Skeletal muscle satellite cell (primary cell): ENCODE data around the gene LRRN1.
A peak's percentile ranks its signal among the peaks of the same experiment; 100 is the strongest.

Experiments used
- H3K27me3 ChIP-seq: 2 replicates; pipeline ENCODE4 v1.7.0; 2013; ENCODE audit warnings: low read length; ENCODE audit not compliant: control insufficient read depth, insufficient read depth
- H3K36me3 ChIP-seq: 2 replicates; pipeline ENCODE4 v1.7.0; 2013; ENCODE audit warnings: mild to moderate bottlenecking, control low read depth, low read length; ENCODE audit not compliant: insufficient read depth
- H3K4me1 ChIP-seq: 2 replicates; pipeline ENCODE4 v1.7.0; 2013; ENCODE audit warnings: low read length; ENCODE audit not compliant: control insufficient read depth, insufficient read depth
- H3K4me2 ChIP-seq: 2 replicates; pipeline ENCODE4 v1.7.0; 2013; ENCODE audit warnings: mild to moderate bottlenecking, low read length
- H3K4me3 ChIP-seq: 2 replicates; pipeline ENCODE4 v1.7.0; 2013; ENCODE audit warnings: low read length
- H3K9ac ChIP-seq: 2 replicates; pipeline ENCODE4 v1.7.0; 2013; ENCODE audit warnings: mild to moderate bottlenecking, low read depth, low read length, moderate library complexity
- H3K9me3 ChIP-seq: replicated peaks from 2 replicates; pipeline ENCODE4 v1.7.0; 2013; ENCODE audit warnings: mild to moderate bottlenecking, control low read depth, low read length

LRRN1 gene

DNA sequence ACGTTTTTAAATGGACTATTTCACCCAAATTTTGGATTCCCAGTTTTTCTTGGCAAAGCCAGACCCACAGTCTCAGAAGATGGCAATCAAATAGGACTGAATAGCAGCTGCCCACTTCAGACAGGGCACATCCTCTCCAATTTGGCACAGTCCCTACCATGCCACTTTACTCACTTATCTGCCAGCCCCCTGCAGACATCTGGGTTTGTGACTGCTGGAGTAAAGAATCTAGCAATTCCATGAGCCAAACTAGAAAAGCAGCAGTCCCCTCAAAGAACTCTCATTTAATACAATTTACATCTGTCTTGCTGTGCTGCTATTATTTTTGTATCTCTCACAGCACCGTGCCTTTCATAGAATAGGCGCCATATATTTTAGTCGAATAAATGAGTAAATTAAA is 16.0 kb upstream of the LRRN1 start:
- H3K4me3 ChIP-seq, result no peak overlapping the region

GRCh38 chr3:3783696-3784095 is 15.5 kb upstream of the LRRN1 start:
- Histone ChIP-seq H3K4me1 (no peaks in the 10 kb centered on the region), H3K9ac (no peak overlapping the region), H3K27me3 (no peaks in the 10 kb centered on the region), H3K9me3 (no peaks in the 10 kb centered on the region), H3K4me3 (no peak overlapping the region), H3K36me3 (no peaks in the 10 kb centered on the region), H3K4me2 (no peak overlapping the region)

More for the DNA sequence above, 16.0 kb upstream of the LRRN1 start:
- Histone ChIP-seq H3K4me2 (no peak overlapping the region), H3K27me3 (no peaks in the 10 kb centered on the region), H3K4me1 (no peaks in the 10 kb centered on the region), H3K9me3 (no peaks in the 10 kb centered on the region), H3K36me3 (no peaks in the 10 kb centered on the region), H3K9ac (no peak overlapping the region)

- H3K4me1 ChIP-seq, result no peaks in the 10 kb centered on the region
- H3K4me2 ChIP-seq, result no peak overlapping the region
- H3K36me3 ChIP-seq, result no peaks in the 10 kb centered on the region
- H3K9ac ChIP-seq, result no peak overlapping the region
- peaks cover 8% of the 10 kb centered on the region for H3K27me3 ChIP-seq
- H3K4me3 ChIP-seq, result no peak overlapping the region
- H3K9me3 ChIP-seq, result no peaks in the 10 kb centered on the region
These were observed 6.8 kb upstream of the LRRN1 start for GRCh38 chr3:3792391-3792790.

- H3K36me3 ChIP-seq, result no peaks in the 10 kb centered on the region
- H3K27me3 ChIP-seq, result peaks cover 49% of the 10 kb centered on the region
- peaks cover 20% of the 10 kb centered on the region for H3K4me1 ChIP-seq
- H3K9ac ChIP-seq, result peak overlapping the region; percentile 24
- H3K4me3 ChIP-seq, result peak overlapping the region; percentile 66
- H3K9me3 ChIP-seq, result no peaks in the 10 kb centered on the region
- peak overlapping the region; percentile 90 for H3K4me2 ChIP-seq
These were observed 559 bp upstream of the LRRN1 start for GRCh38 chr3:3798631-3799113.

DNA sequence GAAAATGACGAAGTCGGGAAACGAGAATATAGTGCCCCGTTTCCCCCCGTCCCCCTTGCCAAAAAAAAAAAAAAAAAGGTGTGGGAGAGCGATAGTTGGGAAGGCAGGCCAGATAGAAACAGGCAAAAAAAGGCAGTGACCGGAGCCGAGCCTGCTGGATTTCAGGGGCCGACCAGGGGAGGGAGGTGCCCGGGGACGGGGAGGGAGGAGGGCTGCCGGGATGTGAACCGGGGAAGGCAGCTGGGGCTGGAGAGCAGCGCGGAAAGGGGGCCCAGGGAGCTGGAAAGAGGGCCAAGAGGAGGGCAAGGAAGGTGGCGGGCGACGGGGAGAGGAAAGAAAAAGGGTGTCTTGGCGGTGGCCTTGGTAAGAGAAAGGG is 837 bp downstream of the LRRN1 start:
- peak overlapping the region; percentile 66 for H3K4me3 ChIP-seq
- H3K36me3 ChIP-seq, result no peaks in the 10 kb centered on the region
- peaks cover 53% of the 10 kb centered on the region for H3K27me3 ChIP-seq
- peaks cover 20% of the 10 kb centered on the region for H3K4me1 ChIP-seq
- peak overlapping the region; percentile 90 for H3K4me2 ChIP-seq
- H3K9ac ChIP-seq, result no peak overlapping the region
- H3K9me3 ChIP-seq, result no peaks in the 10 kb centered on the region

- Histone ChIP-seq H3K9me3 (no peaks in the 10 kb centered on the region), H3K4me2 (peak overlapping the region; percentile 90), H3K4me1 (peaks cover 20% of the 10 kb centered on the region), H3K36me3 (no peaks in the 10 kb centered on the region), H3K4me3 (peak overlapping the region; percentile 66), H3K27me3 (peaks cover 53% of the 10 kb centered on the region), H3K9ac (no peak overlapping the region)
These were observed 1.7 kb downstream of the LRRN1 start for GRCh38 chr3:3800685-3801493.

GRCh38 chr3:3801494-3801841 is 2.2 kb downstream of the LRRN1 start:
- peaks cover 20% of the 10 kb centered on the region for H3K4me1 ChIP-seq
- H3K4me2 ChIP-seq, result no peak overlapping the region
- H3K27me3 ChIP-seq, result peaks cover 53% of the 10 kb centered on the region
- H3K36me3 ChIP-seq, result no peaks in the 10 kb centered on the region
- no peak overlapping the region for H3K4me3 ChIP-seq
- H3K9me3 ChIP-seq, result no peaks in the 10 kb centered on the region
- H3K9ac ChIP-seq, result no peak overlapping the region

DNA sequence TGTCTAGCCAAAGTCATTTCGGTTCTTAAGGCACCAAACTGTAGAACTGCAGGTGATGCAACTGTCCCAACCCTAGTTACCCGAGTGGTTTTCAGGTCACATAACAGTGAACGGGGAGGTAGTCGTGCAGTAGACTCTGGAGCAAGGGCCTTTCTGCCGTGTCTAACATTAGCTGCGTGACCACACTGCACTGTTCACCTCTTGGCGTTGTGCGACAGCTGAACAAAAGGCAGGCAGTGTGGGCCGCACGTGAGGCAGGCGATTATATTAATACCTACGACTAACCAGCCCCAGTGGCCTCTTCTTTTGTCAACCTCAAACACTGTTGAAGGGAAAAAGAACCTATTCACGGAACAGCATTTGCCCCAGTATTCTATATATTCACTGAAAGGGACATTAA is 2.8 kb downstream of the LRRN1 start:
- Histone ChIP-seq H3K4me2 (no peak overlapping the region), H3K9ac (no peak overlapping the region), H3K9me3 (no peaks in the 10 kb centered on the region), H3K4me1 (peaks cover 20% of the 10 kb centered on the region), H3K36me3 (no peaks in the 10 kb centered on the region), H3K27me3 (peaks cover 47% of the 10 kb centered on the region), H3K4me3 (no peak overlapping the region)

DNA sequence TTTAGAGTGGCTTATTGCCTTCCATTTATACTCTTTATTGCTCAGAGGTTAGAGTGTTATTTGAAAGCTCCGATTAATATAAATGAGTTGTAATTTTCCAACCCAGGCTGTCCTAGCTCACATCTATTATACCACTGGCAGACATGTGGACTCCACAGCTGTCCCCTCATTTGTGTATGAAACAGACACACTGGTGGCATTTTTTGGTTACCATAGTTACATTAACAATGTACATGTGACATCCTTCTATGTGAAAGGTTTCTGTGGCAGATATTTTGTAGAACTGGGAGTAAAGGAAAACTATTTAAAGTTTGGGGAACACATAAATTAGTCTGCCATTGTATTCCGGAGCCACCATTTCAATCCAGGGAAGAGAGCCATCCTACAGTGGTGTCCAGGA is 5.3 kb downstream of the LRRN1 start:
- no peak overlapping the region for H3K9ac ChIP-seq
- H3K9me3 ChIP-seq, result no peaks in the 10 kb centered on the region
- peaks cover 29% of the 10 kb centered on the region for H3K27me3 ChIP-seq
- H3K4me2 ChIP-seq, result no peak overlapping the region
- peaks cover 12% of the 10 kb centered on the region for H3K4me1 ChIP-seq
- H3K4me3 ChIP-seq, result no peak overlapping the region
- no peaks in the 10 kb centered on the region for H3K36me3 ChIP-seq

- H3K36me3 ChIP-seq, result no peaks in the 10 kb centered on the region
- H3K9ac ChIP-seq, result no peak overlapping the region
- H3K9me3 ChIP-seq, result no peaks in the 10 kb centered on the region
- no peak overlapping the region for H3K4me2 ChIP-seq
- peaks cover 19% of the 10 kb centered on the region for H3K27me3 ChIP-seq
- peaks cover 2% of the 10 kb centered on the region for H3K4me1 ChIP-seq
- no peak overlapping the region for H3K4me3 ChIP-seq
These were observed 6.9 kb downstream of the LRRN1 start for GRCh38 chr3:3806092-3806491.

- H3K4me2 ChIP-seq, result no peak overlapping the region
- no peaks in the 10 kb centered on the region for H3K4me1 ChIP-seq
- no peaks in the 10 kb centered on the region for H3K9me3 ChIP-seq
- no peak overlapping the region for H3K4me3 ChIP-seq
- H3K9ac ChIP-seq, result no peak overlapping the region
- no peaks in the 10 kb centered on the region for H3K36me3 ChIP-seq
- H3K27me3 ChIP-seq, result peaks cover 12% of the 10 kb centered on the region
These were observed 7.6 kb downstream of the LRRN1 start for GRCh38 chr3:3806856-3807255.

DNA sequence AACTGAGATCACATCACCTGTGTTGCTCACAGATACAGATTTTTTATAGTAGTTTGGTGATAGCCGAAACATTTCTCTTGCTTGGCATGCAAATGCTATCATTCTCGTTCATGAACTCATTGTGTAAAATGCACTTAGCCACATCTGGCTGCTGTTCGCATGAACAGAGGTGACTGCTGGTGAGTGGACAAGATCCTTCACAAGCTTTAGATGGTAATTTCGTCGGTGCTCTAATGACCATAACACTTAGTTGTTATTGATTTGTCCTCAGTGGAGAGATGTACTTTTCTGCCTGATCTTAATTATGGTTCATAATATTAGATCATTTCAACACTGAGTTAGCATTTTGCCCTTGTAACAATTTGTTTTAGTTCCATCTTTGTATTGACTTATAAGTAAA is 13.8 kb downstream of the LRRN1 start:
- Histone ChIP-seq H3K4me2 (no peak overlapping the region), H3K9ac (no peak overlapping the region), H3K9me3 (no peaks in the 10 kb centered on the region), H3K36me3 (no peaks in the 10 kb centered on the region), H3K4me1 (no peaks in the 10 kb centered on the region), H3K27me3 (no peaks in the 10 kb centered on the region), H3K4me3 (no peak overlapping the region)
